Hypothalamus (tissue), 51 donors: ENCODE data around the gene UGT1A6.

Experiments used
- DNase-seq, 51 donors: peaks; one replicate each; lab custom pipeline; 2025; lab: John Stamatoyannopoulos, UW

The UGT1A6 gene

GRCh38 chr2:233798335-233799086 lies 105.8 kb downstream of the UGT1A6 start:
- DNase-seq: no peak

- no peak for DNase-seq
Measured at GRCh38 chr2:233799087-233799665, 106.5 kb downstream of the UGT1A6 start.

GRCh38 chr2:233799716-233800115 lies 107.0 kb downstream of the UGT1A6 start:
- no peak for DNase-seq

- DNase-seq: no peak
Measured at GRCh38 chr2:233800208-233800607, 107.5 kb downstream of the UGT1A6 start.

- DNase-seq: peak in 2 of 51 donors; percentile 7 to 21
Measured at GRCh38 chr2:233801357-233802131, 108.9 kb downstream of the UGT1A6 start.

GRCh38 chr2:233802132-233802815 lies 109.6 kb downstream of the UGT1A6 start:
- no peak for DNase-seq

- no peak for DNase-seq
Measured at GRCh38 chr2:233803292-233803911, 110.7 kb downstream of the UGT1A6 start.

- no peak for DNase-seq
Measured at GRCh38 chr2:233803994-233804393, 111.3 kb downstream of the UGT1A6 start.

- no peak for DNase-seq
Measured at GRCh38 chr2:233807215-233807865, 114.7 kb downstream of the UGT1A6 start.

GRCh38 chr2:233807966-233808935 lies 115.6 kb downstream of the UGT1A6 start:
- no peak for DNase-seq

- DNase-seq: no peak
Measured at GRCh38 chr2:233810385-233810784, 117.7 kb downstream of the UGT1A6 start.

GRCh38 chr2:233811087-233811486 lies 118.4 kb downstream of the UGT1A6 start:
- no peak for DNase-seq

GRCh38 chr2:233811732-233812131 lies 119.0 kb downstream of the UGT1A6 start:
- no peak for DNase-seq

- no peak for DNase-seq
Measured at GRCh38 chr2:233813236-233814055, 120.8 kb downstream of the UGT1A6 start.

GRCh38 chr2:233814056-233814835 lies 121.6 kb downstream of the UGT1A6 start:
- DNase-seq: no peak

- DNase-seq: no peak
Measured at GRCh38 chr2:233815861-233816260, 123.2 kb downstream of the UGT1A6 start.

- no peak for DNase-seq
Measured at GRCh38 chr2:233816334-233816733, 123.6 kb downstream of the UGT1A6 start.
